ENCODE results near the gene ANKZF1.

Gene ANKZF1, protein sequence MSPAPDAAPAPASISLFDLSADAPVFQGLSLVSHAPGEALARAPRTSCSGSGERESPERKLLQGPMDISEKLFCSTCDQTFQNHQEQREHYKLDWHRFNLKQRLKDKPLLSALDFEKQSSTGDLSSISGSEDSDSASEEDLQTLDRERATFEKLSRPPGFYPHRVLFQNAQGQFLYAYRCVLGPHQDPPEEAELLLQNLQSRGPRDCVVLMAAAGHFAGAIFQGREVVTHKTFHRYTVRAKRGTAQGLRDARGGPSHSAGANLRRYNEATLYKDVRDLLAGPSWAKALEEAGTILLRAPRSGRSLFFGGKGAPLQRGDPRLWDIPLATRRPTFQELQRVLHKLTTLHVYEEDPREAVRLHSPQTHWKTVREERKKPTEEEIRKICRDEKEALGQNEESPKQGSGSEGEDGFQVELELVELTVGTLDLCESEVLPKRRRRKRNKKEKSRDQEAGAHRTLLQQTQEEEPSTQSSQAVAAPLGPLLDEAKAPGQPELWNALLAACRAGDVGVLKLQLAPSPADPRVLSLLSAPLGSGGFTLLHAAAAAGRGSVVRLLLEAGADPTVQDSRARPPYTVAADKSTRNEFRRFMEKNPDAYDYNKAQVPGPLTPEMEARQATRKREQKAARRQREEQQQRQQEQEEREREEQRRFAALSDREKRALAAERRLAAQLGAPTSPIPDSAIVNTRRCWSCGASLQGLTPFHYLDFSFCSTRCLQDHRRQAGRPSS

DNA sequence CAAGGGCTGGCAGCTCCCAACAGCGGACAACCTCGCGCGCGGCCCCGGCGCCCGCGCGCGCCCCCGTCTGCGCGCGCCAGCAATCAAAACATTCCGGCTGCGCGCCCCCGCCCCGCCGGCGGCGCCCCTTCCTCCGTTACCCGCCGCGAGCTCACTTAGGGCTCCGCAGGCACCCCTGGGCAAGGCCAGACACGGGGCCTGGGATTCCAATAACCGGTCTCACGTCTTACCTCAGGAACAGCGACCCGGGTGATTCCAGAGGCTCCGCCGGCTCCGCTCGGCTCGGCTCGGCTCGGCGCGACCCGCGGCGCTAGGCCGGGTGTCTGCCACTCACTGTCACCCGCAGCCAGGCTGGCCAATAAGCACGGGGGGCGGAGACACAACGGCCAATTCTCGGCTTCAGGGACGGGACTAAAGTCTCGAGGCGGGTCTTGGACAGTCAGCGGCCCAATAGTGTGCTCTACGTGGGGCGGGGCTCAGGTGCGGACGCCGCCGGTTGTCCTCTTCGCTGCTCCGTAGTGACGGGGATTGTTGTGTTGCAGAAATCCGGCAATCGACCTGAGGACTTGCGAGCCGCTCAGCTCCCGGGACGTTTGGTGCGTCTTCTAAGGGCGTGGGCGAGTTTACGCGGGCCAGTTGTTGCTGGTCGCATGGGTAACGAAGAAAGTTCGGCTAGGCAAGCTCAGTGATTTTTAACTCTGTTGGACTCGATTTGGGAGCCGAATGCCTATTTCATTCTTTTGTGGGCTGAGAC is at the start of gene ANKZF1, which contains the start of gene ATG9A:
TSS of gene ANKZF1 (plus strand) at position 502 of the 754 bp plus-strand sequence. CDS start 452 bp downstream, outside the sequence.
TSS of gene ATG9A (minus strand) at position 332 of the 754 bp plus-strand sequence. CDS start 1,612 bp downstream, outside the sequence.
- peak; percentile 84 for DNase-seq (ENCODE audit: low read depth, low spot score)
- no peaks in the 10 kb centered on the region for H3K9me3 ChIP-seq (ENCODE audit: low read depth, low read length)
- H3K36me3 ChIP-seq (ENCODE audit: insufficient read depth, low read length): peaks cover 43% of the 10 kb centered on the region
- TF ChIP-seq EZH2 (IDR thresholded peaks at IDR 0.05) (no peak), FOXP2 (optimal IDR thresholded peaks at IDR 0.05; ENCODE audit: control extremely low read depth, extremely low read length, insufficient read depth) (peak; percentile 97), POLR2AphosphoS5 (IDR thresholded peaks at IDR 0.05; ENCODE audit: borderline replicate concordance, low read depth, low read length) (peak; percentile 92)
- peak within 1 kb of the TSS; percentile 73; the same call in 1 of the 2 replicates for H3K27ac ChIP-seq
- H3K9ac ChIP-seq (ENCODE audit: insufficient read length): peak within 1 kb of the TSS; percentile 97
- peak within 1 kb of the TSS; percentile 92 for H3K4me3 ChIP-seq

GRCh38 chr2:219180961-219181360 is 48.6 kb upstream of the ANKZF1 start:
- no peak overlapping the region for H3K9ac ChIP-seq (ENCODE audit: insufficient read length)
- DNase-seq (ENCODE audit: low read depth, low spot score): no peak
- H3K27ac ChIP-seq: no peak overlapping the region
- no peak overlapping the region for H3K4me3 ChIP-seq
- TF ChIP-seq FOXP2 (optimal IDR thresholded peaks at IDR 0.05; ENCODE audit: control extremely low read depth, extremely low read length, insufficient read depth) (no peak), EZH2 (IDR thresholded peaks at IDR 0.05) (no peak), POLR2AphosphoS5 (IDR thresholded peaks at IDR 0.05; ENCODE audit: borderline replicate concordance, low read depth, low read length) (no peak)
- no peaks in the 10 kb centered on the region for H3K9me3 ChIP-seq (ENCODE audit: low read depth, low read length)
- H3K36me3 ChIP-seq (ENCODE audit: insufficient read depth, low read length): peaks cover 41% of the 10 kb centered on the region

GRCh38 chr2:219181531-219181930 is 48.1 kb upstream of the ANKZF1 start:
- Histone ChIP-seq H3K27ac (no peak overlapping the region), H3K36me3 (ENCODE audit: insufficient read depth, low read length) (peaks cover 41% of the 10 kb centered on the region), H3K9me3 (ENCODE audit: low read depth, low read length) (no peaks in the 10 kb centered on the region), H3K4me3 (no peak overlapping the region), H3K9ac (ENCODE audit: insufficient read length) (no peak overlapping the region)
- no peak for DNase-seq (ENCODE audit: low read depth, low spot score)
- no peak for TF ChIP-seq EZH2 (IDR thresholded peaks at IDR 0.05)
- no peak for TF ChIP-seq FOXP2 (optimal IDR thresholded peaks at IDR 0.05; ENCODE audit: control extremely low read depth, extremely low read length, insufficient read depth)

GRCh38 chr2:219182331-219183150 is 47.1 kb upstream of the ANKZF1 start:
- Histone ChIP-seq H3K4me3 (no peak overlapping the region), H3K36me3 (ENCODE audit: insufficient read depth, low read length) (peaks cover 41% of the 10 kb centered on the region), H3K9me3 (ENCODE audit: low read depth, low read length) (no peaks in the 10 kb centered on the region), H3K9ac (ENCODE audit: insufficient read length) (no peak overlapping the region), H3K27ac (no peak overlapping the region)
- TF ChIP-seq EZH2 (IDR thresholded peaks at IDR 0.05): no peak
- TF ChIP-seq POLR2AphosphoS5 (IDR thresholded peaks at IDR 0.05; ENCODE audit: borderline replicate concordance, low read depth, low read length): no peak
- TF ChIP-seq FOXP2 (optimal IDR thresholded peaks at IDR 0.05; ENCODE audit: control extremely low read depth, extremely low read length, insufficient read depth): no peak
- DNase-seq (ENCODE audit: low read depth, low spot score): no peak

DNA sequence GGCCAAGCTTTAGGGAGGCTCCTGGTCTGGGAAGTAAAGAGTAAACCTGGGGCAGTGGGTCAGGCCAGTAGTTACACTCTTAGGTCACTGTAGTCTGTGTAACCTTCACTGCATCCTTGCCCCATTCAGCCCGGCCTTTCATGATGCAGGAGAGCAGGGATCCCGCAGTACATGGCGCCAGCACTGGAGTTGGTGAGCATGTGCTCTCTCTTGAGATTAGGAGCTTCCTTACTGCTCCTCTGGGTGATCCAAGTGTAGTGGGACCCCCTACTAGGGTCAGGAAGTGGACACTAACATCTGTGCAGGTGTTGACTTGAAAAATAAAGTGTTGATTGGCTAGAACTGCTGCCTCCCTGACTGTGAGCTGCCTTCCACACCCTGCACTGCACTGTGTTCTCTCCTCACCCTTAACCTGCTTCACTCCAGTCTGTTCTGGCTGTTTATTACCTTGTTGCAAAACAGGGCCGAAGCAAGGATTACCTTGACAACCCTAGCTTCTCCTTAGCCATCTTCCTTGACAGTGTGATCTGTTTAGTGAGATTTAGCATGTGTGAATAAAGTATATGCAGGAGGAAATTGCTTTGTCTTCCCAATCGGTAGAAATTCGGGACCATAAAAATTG is 46.3 kb upstream of the ANKZF1 start:
- DNase-seq (ENCODE audit: low read depth, low spot score): no peak
- H3K4me3 ChIP-seq: no peak overlapping the region
- H3K9me3 ChIP-seq (ENCODE audit: low read depth, low read length): no peaks in the 10 kb centered on the region
- H3K36me3 ChIP-seq (ENCODE audit: insufficient read depth, low read length): peaks cover 41% of the 10 kb centered on the region
- no peak for TF ChIP-seq EZH2 (IDR thresholded peaks at IDR 0.05)
- TF ChIP-seq POLR2AphosphoS5 (IDR thresholded peaks at IDR 0.05; ENCODE audit: borderline replicate concordance, low read depth, low read length): no peak
- no peak overlapping the region for H3K27ac ChIP-seq
- H3K9ac ChIP-seq (ENCODE audit: insufficient read length): no peak overlapping the region

GRCh38 chr2:219184121-219184520 is 45.5 kb upstream of the ANKZF1 start:
- TF ChIP-seq FOXP2 (optimal IDR thresholded peaks at IDR 0.05; ENCODE audit: control extremely low read depth, extremely low read length, insufficient read depth): no peak
- TF ChIP-seq EZH2 (IDR thresholded peaks at IDR 0.05): no peak
- no peak for TF ChIP-seq POLR2AphosphoS5 (IDR thresholded peaks at IDR 0.05; ENCODE audit: borderline replicate concordance, low read depth, low read length)
- H3K4me3 ChIP-seq: no peak overlapping the region
- peaks cover 41% of the 10 kb centered on the region for H3K36me3 ChIP-seq (ENCODE audit: insufficient read depth, low read length)
- no peak overlapping the region for H3K9ac ChIP-seq (ENCODE audit: insufficient read length)
- DNase-seq (ENCODE audit: low read depth, low spot score): no peak
- no peak overlapping the region for H3K27ac ChIP-seq
- H3K9me3 ChIP-seq (ENCODE audit: low read depth, low read length): no peaks in the 10 kb centered on the region

DNA sequence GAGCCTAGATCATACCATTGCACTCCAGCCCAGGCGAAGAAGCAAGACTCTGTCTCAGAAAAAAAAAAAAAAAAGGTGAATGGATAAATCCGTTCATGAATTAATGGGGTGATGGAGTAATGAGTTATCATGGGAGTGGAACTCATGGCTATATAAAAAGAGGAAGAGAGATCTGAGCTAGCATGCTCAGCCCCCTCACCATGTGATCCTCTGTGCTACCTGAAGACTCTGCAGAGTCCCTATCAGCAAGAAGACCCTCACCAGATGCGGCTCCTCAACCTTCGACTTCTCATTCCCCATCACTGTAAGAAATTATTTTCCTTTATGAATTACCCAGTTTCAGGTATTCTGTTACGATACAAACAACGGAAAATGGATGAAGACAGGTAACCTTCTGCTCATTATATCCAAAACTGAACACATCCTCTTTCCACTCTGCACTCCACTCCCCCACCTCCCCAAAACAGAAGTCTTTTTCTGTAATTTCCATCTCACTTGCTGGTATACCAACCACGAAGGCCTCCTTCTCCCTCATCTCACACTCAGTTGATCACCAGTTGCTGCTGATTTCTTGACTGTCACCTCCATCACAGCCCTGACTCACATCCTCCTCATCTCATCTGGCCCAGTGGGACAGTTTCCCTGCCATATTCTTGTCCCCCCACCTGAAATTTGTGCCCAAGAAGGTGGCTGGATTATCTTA is 42.7 kb upstream of the ANKZF1 start:
- Histone ChIP-seq H3K9me3 (ENCODE audit: low read depth, low read length) (no peaks in the 10 kb centered on the region), H3K27ac (no peak overlapping the region), H3K9ac (ENCODE audit: insufficient read length) (no peak overlapping the region), H3K4me3 (no peak overlapping the region), H3K36me3 (ENCODE audit: insufficient read depth, low read length) (peaks cover 18% of the 10 kb centered on the region; the same call in 1 of the 2 replicates)
- TF ChIP-seq POLR2AphosphoS5 (IDR thresholded peaks at IDR 0.05; ENCODE audit: borderline replicate concordance, low read depth, low read length) (no peak), EZH2 (IDR thresholded peaks at IDR 0.05) (no peak), FOXP2 (optimal IDR thresholded peaks at IDR 0.05; ENCODE audit: control extremely low read depth, extremely low read length, insufficient read depth) (no peak)
- no peak for DNase-seq (ENCODE audit: low read depth, low spot score)
